ENCODE measurements around the gene AUTS2.

AUTS2 gene

DNA sequence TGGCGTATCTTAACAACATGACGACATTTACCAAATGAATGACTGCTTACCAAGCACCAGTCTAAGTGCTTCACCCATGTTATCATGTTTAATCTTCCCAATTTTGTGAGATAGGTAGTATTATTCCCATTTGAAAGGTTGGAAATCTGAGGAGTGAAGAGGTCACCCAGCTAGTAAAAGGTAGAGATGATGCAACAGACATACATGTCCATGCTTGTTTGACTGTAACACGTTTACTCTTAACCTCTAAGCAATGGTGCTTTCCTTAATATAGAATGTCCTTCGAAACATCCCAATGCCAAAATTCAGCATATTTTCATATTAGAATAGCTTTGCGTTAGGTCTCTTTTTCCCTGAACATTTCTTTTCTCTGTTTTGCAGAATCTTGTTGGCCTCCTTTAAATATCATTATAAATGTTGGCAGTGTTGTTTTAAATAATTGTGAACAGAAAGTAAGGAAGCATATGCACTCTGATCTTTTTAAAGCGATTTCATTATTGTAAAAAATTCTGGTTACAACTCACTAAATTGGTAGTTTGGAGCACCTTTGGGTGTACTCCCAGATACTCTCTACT, 722.8 kb downstream of the AUTS2 start:
- in situ Hi-C loops (cut with HindIII; ENCODE audit: low sequenced_read_pairs) = no loop called here
- DNase-seq (ENCODE audit: low read depth) = no peak
- no peak overlapping the region for H3K4me3 ChIP-seq (ENCODE audit: low read depth, low read length)
- TF ChIP-seq, protein P1, sequence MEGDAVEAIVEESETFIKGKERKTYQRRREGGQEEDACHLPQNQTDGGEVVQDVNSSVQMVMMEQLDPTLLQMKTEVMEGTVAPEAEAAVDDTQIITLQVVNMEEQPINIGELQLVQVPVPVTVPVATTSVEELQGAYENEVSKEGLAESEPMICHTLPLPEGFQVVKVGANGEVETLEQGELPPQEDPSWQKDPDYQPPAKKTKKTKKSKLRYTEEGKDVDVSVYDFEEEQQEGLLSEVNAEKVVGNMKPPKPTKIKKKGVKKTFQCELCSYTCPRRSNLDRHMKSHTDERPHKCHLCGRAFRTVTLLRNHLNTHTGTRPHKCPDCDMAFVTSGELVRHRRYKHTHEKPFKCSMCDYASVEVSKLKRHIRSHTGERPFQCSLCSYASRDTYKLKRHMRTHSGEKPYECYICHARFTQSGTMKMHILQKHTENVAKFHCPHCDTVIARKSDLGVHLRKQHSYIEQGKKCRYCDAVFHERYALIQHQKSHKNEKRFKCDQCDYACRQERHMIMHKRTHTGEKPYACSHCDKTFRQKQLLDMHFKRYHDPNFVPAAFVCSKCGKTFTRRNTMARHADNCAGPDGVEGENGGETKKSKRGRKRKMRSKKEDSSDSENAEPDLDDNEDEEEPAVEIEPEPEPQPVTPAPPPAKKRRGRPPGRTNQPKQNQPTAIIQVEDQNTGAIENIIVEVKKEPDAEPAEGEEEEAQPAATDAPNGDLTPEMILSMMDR (IDR thresholded peaks at IDR 0.05; ENCODE audit: low read depth, low read length, missing control alignments) = no peak

DNA sequence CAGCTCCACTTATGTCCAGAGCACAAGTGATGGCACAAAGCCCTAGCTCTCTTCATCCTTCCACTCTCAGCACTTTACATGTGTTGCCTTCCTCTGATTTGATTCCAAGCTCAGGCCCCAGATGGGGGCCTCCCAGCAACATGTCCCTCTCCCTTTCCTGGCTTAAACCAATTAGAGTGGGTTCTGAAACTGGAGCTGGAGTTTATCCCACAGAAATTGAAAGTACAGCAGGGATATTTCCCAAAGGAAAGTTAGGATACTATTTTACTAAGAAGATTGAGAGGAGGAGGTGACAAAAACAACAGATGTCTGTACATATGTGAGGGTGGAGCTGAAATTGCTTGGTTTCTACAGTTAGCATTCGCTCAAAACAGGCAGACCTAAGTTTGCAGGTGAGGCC, 724.6 kb downstream of the AUTS2 start:
- no peak for DNase-seq (ENCODE audit: low read depth)
- H3K4me3 ChIP-seq (ENCODE audit: low read depth, low read length) = no peak overlapping the region
- in situ Hi-C loops (cut with HindIII; ENCODE audit: low sequenced_read_pairs) = no loop called here
- TF ChIP-seq, protein P1 (IDR thresholded peaks at IDR 0.05; ENCODE audit: low read depth, low read length, missing control alignments) = no peak

DNA sequence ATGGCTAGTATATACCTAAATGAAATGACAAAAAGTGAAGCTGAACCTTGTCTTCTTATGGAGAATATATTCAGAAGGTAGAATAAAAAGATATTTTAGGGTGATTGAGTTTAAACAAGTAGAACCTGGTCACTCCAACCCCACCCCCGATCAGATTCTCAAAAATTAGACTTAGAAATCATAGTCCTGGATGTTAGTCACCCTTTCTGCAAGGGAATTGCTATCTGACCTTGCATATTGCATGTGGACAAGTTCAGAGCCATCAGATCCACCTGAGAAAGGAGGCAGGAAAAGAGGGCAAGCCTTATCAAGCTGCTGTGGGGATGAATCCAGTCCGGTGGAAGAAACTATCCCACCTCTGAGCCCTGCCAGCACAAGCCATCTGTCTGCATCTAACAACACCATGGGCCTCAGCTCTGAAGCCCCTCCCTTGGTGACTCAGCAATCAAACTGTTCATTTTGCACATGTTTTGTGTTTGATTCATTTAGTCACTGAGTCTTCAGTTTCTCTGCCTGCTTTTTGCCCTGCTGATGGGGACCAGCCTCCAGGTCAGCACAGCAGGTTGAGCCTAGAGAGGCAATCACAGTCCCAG, 727.3 kb downstream of the AUTS2 start:
- TF ChIP-seq, protein P1 (IDR thresholded peaks at IDR 0.05; ENCODE audit: low read depth, low read length, missing control alignments) = no peak
- peak; percentile 53 for DNase-seq (ENCODE audit: low read depth)
- in situ Hi-C loops (cut with HindIII; ENCODE audit: low sequenced_read_pairs) = no loop called here
- H3K4me3 ChIP-seq (ENCODE audit: low read depth, low read length) = no peak overlapping the region

DNA sequence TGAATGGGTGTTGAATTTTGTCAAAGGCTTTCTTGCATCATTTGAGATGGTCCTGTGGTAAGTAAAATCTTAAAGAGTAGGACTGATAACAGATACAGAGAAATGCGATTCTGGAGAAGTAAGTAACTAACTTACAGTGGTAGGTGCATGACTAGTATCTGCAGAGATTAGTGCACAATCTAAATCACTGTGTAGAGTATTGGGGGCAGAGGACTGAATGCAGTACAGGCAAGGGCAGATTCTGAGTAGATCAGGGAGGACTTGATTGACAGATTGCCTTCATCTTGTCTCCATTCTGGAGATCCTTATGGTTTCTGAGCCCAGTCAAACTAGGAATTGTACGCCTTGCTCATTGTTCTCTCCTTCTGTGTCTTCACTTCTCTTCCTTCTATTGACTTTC, 736.0 kb downstream of the AUTS2 start:
- TF ChIP-seq, protein P1 (IDR thresholded peaks at IDR 0.05; ENCODE audit: low read depth, low read length, missing control alignments) = no peak
- no peak for DNase-seq (ENCODE audit: low read depth)
- in situ Hi-C loops (cut with HindIII; ENCODE audit: low sequenced_read_pairs) = no loop called here
- H3K4me3 ChIP-seq (ENCODE audit: low read depth, low read length) = no peak overlapping the region

DNA sequence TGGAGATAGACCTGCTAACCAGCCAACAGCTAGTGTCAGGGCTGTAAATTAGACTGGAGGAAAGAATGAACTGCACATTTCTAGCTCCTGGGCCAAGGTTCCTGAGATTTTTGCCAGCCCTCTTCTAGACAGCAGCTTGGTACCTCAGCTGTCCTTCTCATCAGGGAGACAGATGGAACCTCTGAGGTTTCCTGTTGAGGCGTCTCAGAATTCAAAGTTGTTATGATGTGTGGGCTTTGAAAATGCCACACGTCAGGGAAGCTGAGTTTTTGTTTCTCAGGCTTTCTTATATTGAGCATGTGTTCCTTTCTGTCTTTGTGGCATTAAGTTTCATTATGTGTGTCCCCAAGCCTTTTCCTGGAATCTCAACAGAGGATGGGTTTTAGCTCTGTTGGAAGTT, 736.6 kb downstream of the AUTS2 start:
- H3K4me3 ChIP-seq (ENCODE audit: low read depth, low read length) = no peak overlapping the region
- in situ Hi-C loops (cut with HindIII; ENCODE audit: low sequenced_read_pairs) = no loop called here
- TF ChIP-seq, protein P1 (IDR thresholded peaks at IDR 0.05; ENCODE audit: low read depth, low read length, missing control alignments) = no peak
- DNase-seq (ENCODE audit: low read depth) = no peak

DNA sequence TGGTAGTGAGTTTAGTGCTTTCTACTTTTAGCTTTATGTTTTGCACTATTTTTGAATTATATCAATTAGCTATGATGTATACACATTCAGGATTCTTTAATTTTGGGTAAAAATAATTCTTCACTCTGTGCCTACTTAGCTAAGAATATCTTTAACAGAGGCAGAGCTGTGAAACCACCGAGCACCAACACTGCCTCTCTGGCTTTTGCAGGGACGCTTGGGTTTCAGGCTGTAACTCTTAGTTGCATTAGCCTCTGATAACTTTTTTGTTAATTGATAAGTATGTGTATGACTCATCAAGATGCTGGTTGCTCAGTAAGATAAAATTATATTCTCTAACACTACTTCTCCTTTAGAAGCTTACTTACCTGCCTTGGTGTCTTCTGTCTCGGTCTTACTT, 738.3 kb downstream of the AUTS2 start:
- in situ Hi-C loops (cut with HindIII; ENCODE audit: low sequenced_read_pairs) = no loop called here
- H3K4me3 ChIP-seq (ENCODE audit: low read depth, low read length) = no peak overlapping the region
- no peak for DNase-seq (ENCODE audit: low read depth)
- TF ChIP-seq, protein P1 (IDR thresholded peaks at IDR 0.05; ENCODE audit: low read depth, low read length, missing control alignments) = no peak
